ENCODE measurements around the gene CELSR3.

The CELSR3 gene

DNA sequence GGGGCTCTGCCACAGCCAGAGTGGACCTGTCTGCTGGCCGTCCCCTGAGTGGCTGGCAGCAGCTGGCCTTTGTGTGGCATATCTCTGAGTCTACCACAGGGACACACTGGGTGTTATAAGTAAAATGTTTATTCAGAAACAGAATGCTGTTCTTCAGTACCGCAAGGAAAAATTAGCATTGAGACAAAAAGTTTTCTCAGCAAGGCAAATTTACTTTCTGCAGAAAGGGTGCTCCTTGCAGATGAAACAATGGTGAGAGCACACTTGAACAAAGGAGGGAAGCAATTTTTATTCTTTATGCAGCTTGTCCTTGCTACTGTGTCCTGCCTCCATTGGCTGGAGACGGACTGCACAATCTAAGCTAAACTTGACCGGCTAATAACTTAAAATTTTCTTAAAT is 45.1 kb downstream of the CELSR3 start:
- Histone ChIP-seq H3K4me3 (ENCODE audit: severe bottlenecking) (no peak overlapping the region), H3K27me3 (ENCODE audit: insufficient read depth, poor library complexity, severe bottlenecking) (no peaks in the 10 kb centered on the region), H3K4me1 (ENCODE audit: insufficient read depth, poor library complexity, severe bottlenecking) (peaks cover 13% of the 10 kb centered on the region), H3K27ac (ENCODE audit: poor library complexity, severe bottlenecking) (no peak overlapping the region), H3K9me3 (ENCODE audit: severe bottlenecking) (peaks cover 17% of the 10 kb centered on the region), H3K36me3 (ENCODE audit: low read depth) (no peaks in the 10 kb centered on the region)
- no peak for DNase-seq (ENCODE audit: low spot score)
- no peak for ATAC-seq (ENCODE audit: low read depth)
- TF ChIP-seq, protein P1, sequence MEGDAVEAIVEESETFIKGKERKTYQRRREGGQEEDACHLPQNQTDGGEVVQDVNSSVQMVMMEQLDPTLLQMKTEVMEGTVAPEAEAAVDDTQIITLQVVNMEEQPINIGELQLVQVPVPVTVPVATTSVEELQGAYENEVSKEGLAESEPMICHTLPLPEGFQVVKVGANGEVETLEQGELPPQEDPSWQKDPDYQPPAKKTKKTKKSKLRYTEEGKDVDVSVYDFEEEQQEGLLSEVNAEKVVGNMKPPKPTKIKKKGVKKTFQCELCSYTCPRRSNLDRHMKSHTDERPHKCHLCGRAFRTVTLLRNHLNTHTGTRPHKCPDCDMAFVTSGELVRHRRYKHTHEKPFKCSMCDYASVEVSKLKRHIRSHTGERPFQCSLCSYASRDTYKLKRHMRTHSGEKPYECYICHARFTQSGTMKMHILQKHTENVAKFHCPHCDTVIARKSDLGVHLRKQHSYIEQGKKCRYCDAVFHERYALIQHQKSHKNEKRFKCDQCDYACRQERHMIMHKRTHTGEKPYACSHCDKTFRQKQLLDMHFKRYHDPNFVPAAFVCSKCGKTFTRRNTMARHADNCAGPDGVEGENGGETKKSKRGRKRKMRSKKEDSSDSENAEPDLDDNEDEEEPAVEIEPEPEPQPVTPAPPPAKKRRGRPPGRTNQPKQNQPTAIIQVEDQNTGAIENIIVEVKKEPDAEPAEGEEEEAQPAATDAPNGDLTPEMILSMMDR (IDR thresholded peaks at IDR 0.05; ENCODE audit: poor library complexity, severe bottlenecking), result no peak

DNA sequence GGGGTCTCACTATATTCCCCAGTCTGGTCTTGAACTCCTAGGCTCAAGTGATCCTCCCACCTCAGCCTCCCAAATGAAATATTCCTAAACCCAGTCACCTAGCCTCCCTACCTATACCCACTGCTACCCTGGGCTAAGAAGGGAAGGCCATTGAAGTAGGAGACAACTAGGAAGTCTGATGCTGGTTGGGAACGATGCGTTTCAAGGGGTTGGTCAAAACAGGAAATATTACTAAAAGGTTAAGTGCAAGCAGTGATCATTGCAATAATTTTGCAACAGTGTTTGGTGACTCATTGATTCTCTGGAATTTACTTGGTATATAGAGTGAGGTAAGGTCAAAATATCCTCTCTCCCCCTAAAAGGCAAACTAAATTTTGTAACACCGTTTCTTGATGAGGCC is 48.6 kb downstream of the CELSR3 start:
- Histone ChIP-seq H3K4me1 (ENCODE audit: insufficient read depth, poor library complexity, severe bottlenecking) (peaks cover 16% of the 10 kb centered on the region), H3K27ac (ENCODE audit: poor library complexity, severe bottlenecking) (peak overlapping the region; percentile 91), H3K36me3 (ENCODE audit: low read depth) (no peaks in the 10 kb centered on the region), H3K9me3 (ENCODE audit: severe bottlenecking) (peaks cover 17% of the 10 kb centered on the region), H3K27me3 (ENCODE audit: insufficient read depth, poor library complexity, severe bottlenecking) (no peaks in the 10 kb centered on the region), H3K4me3 (ENCODE audit: severe bottlenecking) (no peak overlapping the region)
- peak; percentile 62 for ATAC-seq (ENCODE audit: low read depth)
- no peak for DNase-seq (ENCODE audit: low spot score)
- TF ChIP-seq, protein P1 (IDR thresholded peaks at IDR 0.05; ENCODE audit: poor library complexity, severe bottlenecking), result no peak

DNA sequence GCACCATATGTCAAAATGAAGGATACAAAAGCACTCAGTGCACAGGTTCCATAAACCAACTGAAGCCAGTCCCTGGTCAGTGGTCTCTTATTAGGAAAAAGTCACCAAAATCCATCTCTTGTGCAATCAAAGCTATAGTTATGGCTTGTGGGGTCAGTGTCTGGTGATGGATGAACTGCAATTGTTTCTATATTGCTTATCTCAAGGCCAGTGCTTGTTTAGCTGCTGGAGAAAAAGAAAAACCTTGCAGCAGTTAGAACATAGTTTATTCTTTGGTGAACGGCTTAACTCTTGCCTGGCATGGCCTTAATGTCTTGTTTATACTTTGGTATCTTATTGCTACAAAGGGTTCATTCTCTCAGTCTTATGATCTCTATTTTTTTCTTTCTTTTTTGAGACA is 50.4 kb downstream of the CELSR3 start:
- H3K27ac ChIP-seq (ENCODE audit: poor library complexity, severe bottlenecking), result peak overlapping the region; percentile 91
- peaks cover 16% of the 10 kb centered on the region for H3K36me3 ChIP-seq (ENCODE audit: low read depth)
- H3K9me3 ChIP-seq (ENCODE audit: severe bottlenecking), result peaks cover 6% of the 10 kb centered on the region
- H3K4me1 ChIP-seq (ENCODE audit: insufficient read depth, poor library complexity, severe bottlenecking), result peaks cover 24% of the 10 kb centered on the region
- DNase-seq (ENCODE audit: low spot score) (no peak), ATAC-seq (ENCODE audit: low read depth) (no peak)
- H3K27me3 ChIP-seq (ENCODE audit: insufficient read depth, poor library complexity, severe bottlenecking), result no peaks in the 10 kb centered on the region
- TF ChIP-seq, protein P1 (IDR thresholded peaks at IDR 0.05; ENCODE audit: poor library complexity, severe bottlenecking), result no peak
- H3K4me3 ChIP-seq (ENCODE audit: severe bottlenecking), result no peak overlapping the region

DNA sequence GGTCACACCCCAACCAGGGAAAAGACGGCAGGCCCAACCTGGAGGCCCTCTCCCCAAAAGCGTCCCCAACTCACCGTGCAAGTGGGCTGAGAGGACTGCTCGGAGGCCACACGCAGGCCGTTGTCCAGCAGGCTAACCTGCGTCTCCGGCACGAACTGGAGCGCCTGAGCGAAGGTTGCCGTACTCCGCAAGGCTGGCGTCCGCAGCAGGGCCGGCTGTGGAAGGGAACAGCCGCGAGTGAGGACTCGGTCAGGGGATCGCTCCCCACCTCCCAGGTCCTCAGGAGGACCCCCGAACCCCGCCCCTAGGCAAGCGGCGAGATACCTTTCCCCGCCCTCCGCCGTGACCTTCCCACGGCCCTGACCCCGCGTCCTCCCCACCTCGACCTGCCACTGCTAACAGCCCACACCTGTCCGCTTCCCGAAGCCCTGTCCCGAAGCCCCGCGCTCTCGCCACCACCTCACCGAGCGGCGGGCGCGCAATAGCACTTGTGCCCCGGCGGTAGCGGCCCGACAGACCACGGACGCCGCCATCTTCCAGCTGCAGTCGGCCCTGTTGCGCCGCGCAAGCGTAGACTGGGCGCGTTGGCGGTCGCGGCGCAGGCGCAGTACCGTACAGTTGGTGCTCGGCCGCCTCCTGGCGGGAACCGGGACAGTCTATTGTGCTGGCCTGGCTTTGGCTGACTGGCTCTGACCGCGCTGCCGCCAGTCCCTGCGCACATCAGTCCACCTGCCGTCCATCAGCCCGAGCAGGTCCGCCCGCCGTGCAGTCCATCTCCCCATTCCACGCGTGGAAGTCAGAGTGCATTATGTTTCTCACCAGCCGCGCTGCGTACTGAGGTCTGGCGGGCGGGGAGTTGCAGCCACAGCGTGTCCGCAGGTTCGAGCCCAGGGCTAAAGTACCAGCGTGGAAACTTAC is 53.3 kb downstream of the CELSR3 start, which contains the start of gene UQCRC1:
Gene UQCRC1 (minus strand): TSS at position 559 of the 918 bp plus-strand sequence. CDS start 26 bp downstream, at position 533.
- Histone ChIP-seq H3K4me1 (ENCODE audit: insufficient read depth, poor library complexity, severe bottlenecking) (peaks cover 20% of the 10 kb centered on the region), H3K27me3 (ENCODE audit: insufficient read depth, poor library complexity, severe bottlenecking) (no peaks in the 10 kb centered on the region), H3K27ac (ENCODE audit: poor library complexity, severe bottlenecking) (peak within 1 kb of the TSS; percentile 73), H3K4me3 (ENCODE audit: severe bottlenecking) (peak within 1 kb of the TSS; percentile 72), H3K9me3 (ENCODE audit: severe bottlenecking) (no peaks in the 10 kb centered on the region), H3K36me3 (ENCODE audit: low read depth) (peaks cover 46% of the 10 kb centered on the region)
- DNase-seq (ENCODE audit: low spot score) (peak; percentile 88), ATAC-seq (ENCODE audit: low read depth) (peak; percentile 96)
- TF ChIP-seq, protein P1 (IDR thresholded peaks at IDR 0.05; ENCODE audit: poor library complexity, severe bottlenecking), result peak; percentile 83

DNA sequence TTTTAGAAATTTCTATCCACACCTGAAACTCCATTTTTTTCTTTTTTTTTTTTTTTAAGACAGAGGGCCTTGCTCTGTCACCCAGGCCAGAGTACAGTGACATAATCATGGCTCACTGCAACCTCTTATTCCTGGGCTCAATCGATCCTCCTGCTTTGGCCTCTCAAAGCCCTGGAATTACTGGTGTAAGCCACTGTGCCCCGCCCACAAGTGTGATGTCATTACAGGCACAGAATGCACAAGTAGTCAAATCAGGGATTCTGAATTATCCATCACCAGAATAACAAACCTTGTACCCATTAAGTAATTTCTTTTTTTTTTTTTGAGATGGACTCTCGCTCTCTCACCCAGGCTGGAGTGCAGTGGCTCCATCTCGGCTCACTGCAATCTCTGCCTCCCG is 55.2 kb downstream of the CELSR3 start:
- TF ChIP-seq, protein P1 (IDR thresholded peaks at IDR 0.05; ENCODE audit: poor library complexity, severe bottlenecking), result no peak
- Histone ChIP-seq H3K27ac (ENCODE audit: poor library complexity, severe bottlenecking) (peak overlapping the region; percentile 73), H3K36me3 (ENCODE audit: low read depth) (peaks cover 64% of the 10 kb centered on the region), H3K4me3 (ENCODE audit: severe bottlenecking) (no peak overlapping the region), H3K9me3 (ENCODE audit: severe bottlenecking) (no peaks in the 10 kb centered on the region), H3K27me3 (ENCODE audit: insufficient read depth, poor library complexity, severe bottlenecking) (no peaks in the 10 kb centered on the region), H3K4me1 (ENCODE audit: insufficient read depth, poor library complexity, severe bottlenecking) (peaks cover 11% of the 10 kb centered on the region)
- no peak for ATAC-seq (ENCODE audit: low read depth)
- no peak for DNase-seq (ENCODE audit: low spot score)
